ENCODE results near the gene PROSER2.

GRCh38 chr10:11880151-11881029 is 57.2 kb downstream of the PROSER2 start:
- TF ChIP-seq EZH2phosphoT487 (IDR thresholded peaks at IDR 0.05; ENCODE audit: insufficient read depth, low read depth) (no peak), EZH2 (IDR thresholded peaks at IDR 0.05; ENCODE audit: insufficient read depth, poor library complexity, severe bottlenecking) (no peak)

All from GM23248 (cell line).